T-helper 1 cell treated with Interleukin-12 subunit alpha and Interleukin-12 subunit beta and Interleukin-4 antibody, amounts not matched to agents 30 μg/mL and 1 μg/mL, for 36 hours (primary cell): ENCODE results near the gene PKLR.
"Not testable (repeated sequence)": the region's sequence is repeated elsewhere in the genome, so short reads cannot be mapped to it uniquely, and the experiment has no call there.

Experiments
- H3K27ac Mint-ChIP-seq: one replicate; pipeline ENCODE4 v1.8.0; 2021; ENCODE audit warnings: mild to moderate bottlenecking, mixed read lengths
- H3K27me3 Mint-ChIP-seq: one replicate; pipeline ENCODE4 v1.8.0; 2021; ENCODE audit warnings: low read depth, mixed read lengths
- H3K36me3 Mint-ChIP-seq: one replicate; pipeline ENCODE4 v1.8.0; 2021; ENCODE audit warnings: low read depth, mixed read lengths
- H3K4me1 Mint-ChIP-seq: one replicate; pipeline ENCODE4 v1.8.0; 2021; ENCODE audit warnings: low read depth, mixed read lengths
- H3K4me3 Mint-ChIP-seq: one replicate; pipeline ENCODE4 v1.8.0; 2021; ENCODE audit warnings: mild to moderate bottlenecking, moderate library complexity, mixed read lengths
- H3K9me3 Mint-ChIP-seq: one replicate; pipeline ENCODE4 v1.8.0; 2021; ENCODE audit warnings: mixed read lengths

The PKLR gene

DNA sequence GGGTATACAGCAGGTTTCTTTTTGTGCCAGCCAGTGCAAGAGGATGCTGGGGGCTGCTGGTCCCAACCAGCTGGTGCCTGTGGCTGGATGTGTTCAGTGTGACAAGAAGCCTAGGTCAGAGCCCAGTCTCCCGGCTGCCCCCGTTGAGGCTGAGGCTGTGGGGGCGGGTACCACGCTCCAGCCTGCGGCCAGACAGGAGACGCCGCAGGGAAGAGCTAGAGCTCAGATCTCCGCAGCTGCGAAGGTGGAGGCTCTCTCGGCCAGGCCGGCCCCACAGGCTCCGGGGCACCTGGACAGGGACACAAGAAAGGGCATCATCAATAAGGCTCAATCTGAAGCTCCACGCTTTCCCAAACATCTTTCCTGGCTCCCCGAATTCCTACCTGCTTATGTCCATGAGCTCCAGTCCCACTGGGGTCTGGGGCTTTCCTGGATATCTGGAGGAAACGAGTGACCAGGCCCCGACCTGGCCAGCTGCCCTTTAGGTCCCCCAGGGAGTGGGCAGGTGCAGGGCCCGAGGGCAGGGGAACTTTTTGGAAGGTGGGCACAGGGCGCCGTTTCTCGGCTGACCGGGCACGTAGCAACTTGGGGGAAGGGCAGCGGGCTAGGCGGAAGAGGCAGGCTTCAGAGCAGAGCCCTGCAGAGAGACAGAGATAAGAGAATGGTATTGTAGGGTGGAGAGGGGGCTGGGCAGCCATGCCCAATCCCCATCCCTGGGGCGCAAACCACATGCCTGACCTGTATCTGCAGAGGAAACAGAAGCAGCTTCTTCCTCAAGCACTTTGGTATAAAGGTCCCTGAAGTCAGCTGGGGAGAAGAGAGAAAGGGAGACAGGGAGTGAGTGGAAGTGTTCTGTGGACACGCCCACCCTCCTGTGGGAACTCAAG lies 53.3 kb downstream of the PKLR start:
- Mint-ChIP-seq H3K27ac (no peak overlapping the region), H3K4me1 (peaks cover 30% of the 10 kb centered on the region), H3K36me3 (peaks cover 9% of the 10 kb centered on the region)

DNA sequence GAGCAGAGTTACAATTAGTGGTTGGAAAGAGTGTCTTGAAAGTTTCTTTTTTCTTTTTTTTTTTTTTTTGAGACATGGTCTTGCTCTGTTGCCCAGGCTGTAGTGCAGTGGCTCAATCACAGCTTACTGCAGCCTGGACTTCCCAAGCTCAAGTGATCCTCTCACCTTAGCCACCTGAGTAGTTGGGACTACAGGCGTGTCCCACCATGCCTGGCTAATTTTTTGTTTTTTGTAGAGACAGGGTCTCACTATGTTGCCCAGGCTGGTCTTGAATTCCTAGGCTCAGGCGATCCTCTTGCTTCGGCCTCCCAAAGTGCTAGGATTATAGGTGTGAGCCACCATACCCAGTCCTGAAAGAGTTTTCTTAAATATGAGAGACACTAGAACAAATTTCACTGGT lies 54.4 kb downstream of the PKLR start:
- not testable (repeated sequence) for H3K36me3 Mint-ChIP-seq, H3K9me3 Mint-ChIP-seq, H3K27me3 Mint-ChIP-seq, H3K4me3 Mint-ChIP-seq, H3K27ac Mint-ChIP-seq
- peaks cover 34% of the 10 kb centered on the region for H3K4me1 Mint-ChIP-seq

More for the DNA sequence above, 53.3 kb downstream of the PKLR start:
- Mint-ChIP-seq H3K27me3 (peaks cover 4% of the 10 kb centered on the region), H3K9me3 (no peaks in the 10 kb centered on the region), H3K4me3 (no peak overlapping the region)

DNA sequence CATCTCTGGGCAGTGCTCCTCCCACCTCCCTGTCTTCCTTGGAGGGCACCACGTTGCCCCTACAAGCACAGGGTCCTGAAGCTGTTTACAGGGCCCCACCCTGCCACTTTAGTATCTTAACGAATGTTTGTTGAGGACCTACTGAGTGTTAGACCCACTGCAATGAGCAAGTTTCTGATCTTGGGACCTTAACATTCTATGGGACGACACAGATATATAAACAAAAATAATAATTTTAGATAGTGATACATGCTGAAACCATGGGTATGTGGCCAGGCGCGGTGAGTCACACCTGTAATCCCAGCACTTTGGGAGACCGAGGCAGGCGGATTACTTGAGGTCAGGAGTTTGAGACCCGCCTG lies 56.1 kb downstream of the PKLR start:
- Mint-ChIP-seq H3K27ac (peak overlapping the region; percentile 92), H3K4me1 (peaks cover 42% of the 10 kb centered on the region), H3K4me3 (peak overlapping the region; percentile 83)

DNA sequence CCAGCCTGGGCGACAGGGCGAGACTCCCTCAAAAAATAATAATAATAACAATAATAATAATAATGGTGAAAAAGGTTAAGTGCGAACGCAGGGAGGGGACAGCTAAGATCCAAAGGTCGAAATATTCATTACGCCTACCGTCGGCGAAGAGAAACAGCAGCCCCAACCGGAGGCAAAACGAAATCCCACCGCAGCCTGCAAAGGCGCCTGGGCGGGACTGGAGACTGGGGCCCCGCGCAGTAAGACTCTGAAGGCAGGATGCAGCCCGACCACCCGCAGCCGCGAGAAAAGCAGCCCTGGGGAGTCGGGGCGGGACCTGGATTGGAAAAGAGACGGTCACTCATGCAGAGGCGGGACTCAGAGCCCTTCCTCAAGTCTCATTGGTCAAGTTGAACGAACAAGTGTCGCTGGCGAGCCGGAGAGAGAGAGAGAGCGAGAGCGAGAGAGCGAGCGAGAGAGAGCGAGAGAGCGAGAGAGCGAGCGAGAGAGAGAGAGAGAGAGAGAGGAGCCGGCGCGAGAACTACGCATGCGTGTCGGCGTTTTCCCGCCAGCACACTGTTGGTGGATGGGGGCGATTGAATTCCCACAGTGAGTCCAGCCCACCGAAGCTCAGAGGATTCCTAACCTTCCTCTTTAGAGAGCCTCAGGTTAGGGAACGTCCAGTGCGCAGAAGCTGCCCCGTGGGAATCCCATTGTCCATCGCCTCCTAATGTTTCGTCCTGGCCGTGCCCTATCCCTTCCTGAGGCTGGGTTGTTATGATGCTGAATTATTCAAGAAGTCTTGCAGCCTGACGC lies 56.7 kb downstream of the PKLR start:
- Mint-ChIP-seq H3K4me1 (peaks cover 42% of the 10 kb centered on the region), H3K27me3 (peaks cover 4% of the 10 kb centered on the region), H3K9me3 (no peaks in the 10 kb centered on the region)

More for the DNA sequence above, 56.1 kb downstream of the PKLR start:
- Mint-ChIP-seq H3K27me3 (peaks cover 4% of the 10 kb centered on the region), H3K9me3 (no peaks in the 10 kb centered on the region), H3K36me3 (peaks cover 13% of the 10 kb centered on the region)

DNA sequence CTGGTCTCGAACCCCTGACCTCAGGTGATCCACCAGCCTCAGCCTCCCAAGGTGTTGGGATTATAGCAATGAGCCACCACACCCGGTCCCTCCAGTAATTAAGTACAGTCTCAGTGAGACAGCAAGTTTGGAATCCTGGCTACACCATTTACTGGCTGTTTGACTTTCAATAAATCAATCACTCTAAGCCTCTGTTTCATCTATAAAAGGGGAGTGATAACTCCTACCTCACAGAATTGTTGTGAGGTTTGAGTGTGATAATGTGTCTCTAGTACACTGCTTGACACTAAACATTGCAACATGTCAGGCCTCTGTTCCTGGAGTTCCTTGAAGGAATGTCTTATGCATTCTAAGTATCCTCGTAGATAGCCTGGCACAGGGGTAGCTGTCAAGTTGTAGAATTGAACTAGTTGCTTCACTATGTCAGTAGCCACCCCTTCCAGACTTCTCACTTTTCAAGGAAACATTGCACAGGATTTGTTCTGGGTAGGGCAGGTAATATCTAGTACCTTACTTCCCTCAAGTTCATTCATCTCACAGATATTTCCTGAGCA lies 58.4 kb downstream of the PKLR start:
- no peaks in the 10 kb centered on the region for H3K9me3 Mint-ChIP-seq
- H3K27me3 Mint-ChIP-seq: peaks cover 4% of the 10 kb centered on the region
- H3K36me3 Mint-ChIP-seq: peaks cover 18% of the 10 kb centered on the region
- H3K27ac Mint-ChIP-seq: peak overlapping the region; percentile 85
- H3K4me1 Mint-ChIP-seq: peaks cover 42% of the 10 kb centered on the region
- H3K4me3 Mint-ChIP-seq: peak overlapping the region; percentile 87

More for the DNA sequence above, 56.7 kb downstream of the PKLR start:
- H3K36me3 Mint-ChIP-seq: peaks cover 13% of the 10 kb centered on the region
- H3K27ac Mint-ChIP-seq: peak overlapping the region; percentile 92
- peak overlapping the region; percentile 83 for H3K4me3 Mint-ChIP-seq

DNA sequence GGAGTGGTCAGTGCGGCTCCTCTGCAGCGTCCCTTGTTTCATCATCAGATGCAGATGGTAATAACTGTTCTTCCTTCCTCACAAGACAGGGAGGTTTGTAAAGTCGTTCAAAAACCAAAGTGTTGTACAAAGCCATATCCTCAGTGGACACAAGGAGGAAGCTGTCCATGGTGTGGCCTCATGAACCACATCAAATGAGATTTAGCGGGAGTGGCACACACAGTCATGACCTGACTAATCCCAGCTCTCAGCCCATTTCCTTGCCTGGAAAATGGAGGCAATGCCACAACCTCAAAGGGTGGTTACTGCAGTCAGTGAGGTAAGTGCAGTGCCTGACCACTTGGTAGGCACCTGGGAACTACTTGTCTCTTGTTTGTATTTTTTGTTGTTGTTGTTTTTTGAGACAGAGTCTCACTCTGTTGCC lies 59.4 kb downstream of the PKLR start:
- no peaks in the 10 kb centered on the region for H3K9me3 Mint-ChIP-seq
- peaks cover 23% of the 10 kb centered on the region for H3K36me3 Mint-ChIP-seq
- H3K4me1 Mint-ChIP-seq: peaks cover 42% of the 10 kb centered on the region
- H3K27ac Mint-ChIP-seq: peak overlapping the region; percentile 80
- peak overlapping the region; percentile 65 for H3K4me3 Mint-ChIP-seq
- H3K27me3 Mint-ChIP-seq: peaks cover 4% of the 10 kb centered on the region

DNA sequence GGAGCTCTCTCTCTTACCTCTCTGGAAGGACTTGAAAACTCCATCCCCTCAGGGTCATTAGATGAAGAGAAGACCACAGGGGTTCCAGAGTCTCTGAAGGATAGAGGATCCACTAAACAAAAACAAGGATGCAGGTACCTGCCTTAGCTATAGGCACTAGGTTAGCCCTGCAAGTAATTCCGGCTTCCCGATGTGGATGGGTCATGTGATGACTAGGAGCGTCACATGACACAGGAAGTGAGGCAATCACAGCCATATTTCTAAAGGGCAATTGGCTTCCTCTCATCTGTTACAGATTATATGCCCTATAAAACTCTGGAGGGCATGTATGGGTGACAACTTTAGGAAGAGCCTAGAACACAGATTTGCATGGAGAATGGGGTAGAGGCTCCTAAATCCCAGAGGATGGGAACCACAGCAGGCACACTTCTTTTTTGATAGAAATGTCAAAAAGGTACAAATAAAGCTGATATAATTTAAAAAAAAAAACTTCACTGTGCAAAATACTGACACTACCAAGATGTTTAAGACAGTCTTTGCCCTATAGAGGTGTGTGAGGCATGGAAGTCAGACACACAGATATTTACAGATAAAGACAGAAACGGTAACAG lies 60.1 kb downstream of the PKLR start:
- Mint-ChIP-seq H3K27ac (peak overlapping the region; percentile 88), H3K9me3 (no peaks in the 10 kb centered on the region), H3K4me3 (peak overlapping the region; percentile 84), H3K36me3 (peaks cover 23% of the 10 kb centered on the region), H3K4me1 (peaks cover 40% of the 10 kb centered on the region), H3K27me3 (peaks cover 4% of the 10 kb centered on the region)
